ENCODE measurements around the gene KDM4B.
"Not testable (repeated sequence)": the region's sequence is repeated elsewhere in the genome, so short reads cannot be mapped to it uniquely, and the experiment has no call there.

DNA sequence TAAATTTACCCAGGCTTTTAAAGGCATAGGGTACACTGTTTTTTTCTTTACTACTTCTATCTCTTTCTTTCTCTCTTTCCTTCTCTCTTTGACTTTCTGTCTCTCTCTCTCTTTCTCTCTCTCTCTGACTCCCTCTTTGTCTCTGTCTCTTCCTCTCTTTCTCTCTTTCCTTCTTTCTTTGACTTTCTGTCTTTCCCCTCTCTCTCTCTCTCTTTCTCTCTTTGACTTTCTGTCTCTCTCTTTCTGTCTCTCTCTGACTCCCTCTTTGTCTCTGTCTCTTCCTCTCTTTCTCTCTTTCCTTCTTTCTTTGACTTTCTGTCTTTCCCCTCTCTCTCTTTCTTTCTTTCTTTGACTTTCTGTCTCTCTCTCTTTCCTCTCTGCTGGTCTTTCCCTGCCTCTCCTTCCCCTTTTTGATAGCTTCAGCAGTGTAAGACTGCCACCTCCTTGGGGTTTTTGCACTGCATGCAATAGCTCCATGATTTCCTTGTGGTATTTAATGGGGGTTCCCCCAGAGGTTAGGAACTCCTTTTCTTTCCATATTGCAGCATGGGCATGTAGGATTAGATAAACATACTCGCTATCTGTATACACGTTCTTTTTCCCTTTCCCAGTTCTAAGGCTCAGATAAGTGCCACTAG, 191.4 kb downstream of the KDM4B start:
- TF ChIP-seq SMC3 (IDR thresholded peaks at IDR 0.05; ENCODE audit: borderline replicate concordance, low read length); POLR2A (IDR thresholded peaks at IDR 0.05; ENCODE audit: low read depth, low read length); CBFB (IDR thresholded peaks at IDR 0.05; ENCODE audit: low read depth); PAX5 (IDR thresholded peaks at IDR 0.05; ENCODE audit: borderline replicate concordance, low read depth, low read length); CREB1 (IDR thresholded peaks at IDR 0.05; ENCODE audit: low read depth); BMI1 (IDR thresholded peaks at IDR 0.05; ENCODE audit: borderline replicate concordance); CBX5 (IDR thresholded peaks at IDR 0.05; ENCODE audit: low read depth); SIX5 (IDR thresholded peaks at IDR 0.05; ENCODE audit: low read depth, low read length, severe bottlenecking): not testable (repeated sequence)
- TF ChIP-seq, protein P1, sequence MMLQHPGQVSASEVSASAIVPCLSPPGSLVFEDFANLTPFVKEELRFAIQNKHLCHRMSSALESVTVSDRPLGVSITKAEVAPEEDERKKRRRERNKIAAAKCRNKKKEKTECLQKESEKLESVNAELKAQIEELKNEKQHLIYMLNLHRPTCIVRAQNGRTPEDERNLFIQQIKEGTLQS (IDR thresholded peaks at IDR 0.05; ENCODE audit: borderline replicate concordance, extremely low read depth, low read depth, low read length): not testable (repeated sequence)

All from GM12878 (cell line).